Right ventricle myocardium superior (tissue), 1 donor: Measurements from ENCODE around the gene DPH7. TPM values are rescaled to one million over a fixed set of nuclear protein-coding genes. Genes with fewer than 3 reads are reported as not detected.
A peak's percentile ranks its signal among the peaks of the same experiment; 100 is the strongest.
"Not testable (repeated sequence)": the region's sequence is repeated elsewhere in the genome, so short reads cannot be mapped to it uniquely, and the experiment has no call there.

Source experiments
- ATAC-seq: fragments of 200-7000 bp; cut with Tn5 transposase; one replicate; pipeline ENCODE4 v1.9.1; 2020; ENCODE audit warnings: mild to moderate bottlenecking; ENCODE audit not compliant: poor library complexity
- DNase-seq: peaks from one replicate; pipeline ENCODE4 v3.0.0-alpha.2; 2020
- intact Hi-C: fragments of 100-400 bp; cut with DNase I; formaldehyde crosslinking; loops from one replicate; pipeline ENCODE4 v1.11.2; 2022
- total RNA-seq: library from RNA; stranded (reverse); fragmentation: NEBNext Ultra II Directional; extraction: Animal tissue kit (Norgen Biotek cat#: 25700); gene quantifications from one replicate; pipeline ENCODE4 v1.2.1, GENCODE V29; 2021
- donor health status: DM: no; HTN: yes; CAD: no; lungs with severe emphysema.

The DPH7 gene
- total RNA-seq, 1 donor from 2014 or later = 18.6 TPM

- DNase-seq, ATAC-seq, intact Hi-C loops: not testable (repeated sequence)
These were observed 45.7 kb downstream of the DPH7 start for GRCh38 chr9:137532891-137533468.

- ATAC-seq = no peak
- no peak for DNase-seq
- intact Hi-C loops = no loop called here
These were observed 47.5 kb downstream of the DPH7 start for GRCh38 chr9:137531099-137531765.

- no peak for ATAC-seq
These were observed 48.4 kb downstream of the DPH7 start for GRCh38 chr9:137530331-137530730.

GRCh38 chr9:137524981-137525317, 53.8 kb downstream of the DPH7 start:
- intact Hi-C loops = loop anchor here (10.0 kb wide), 1 partner anchor 230 kb away; no protein-coding TSS in a partner anchor
- DNase-seq (peak; percentile 15), ATAC-seq (no peak)

More at GRCh38 chr9:137530331-137530730, 48.4 kb downstream of the DPH7 start:
- intact Hi-C loops = no loop called here
- DNase-seq = no peak

GRCh38 chr9:137524161-137524980, 54.4 kb downstream of the DPH7 start:
- intact Hi-C loops = loop anchor here (10.0 kb wide), 1 partner anchor 230 kb away; no protein-coding TSS in a partner anchor
- no peak for ATAC-seq
- peak; percentile 14 for DNase-seq

GRCh38 chr9:137522746-137523455, 55.8 kb downstream of the DPH7 start:
- ATAC-seq = no peak
- intact Hi-C loops = loop anchor here (10.0 kb wide), 1 partner anchor 228 kb away; no protein-coding TSS in a partner anchor
- DNase-seq = peak; percentile 24

- intact Hi-C loops = loop anchor here (10.0 kb wide), 1 partner anchor 227 kb away; no protein-coding TSS in a partner anchor
- ATAC-seq (no peak), DNase-seq (no peak)
These were observed 57.2 kb downstream of the DPH7 start for GRCh38 chr9:137521405-137521985.

- intact Hi-C loops = loop anchor here (10.0 kb wide), 1 partner anchor 226 kb away; no protein-coding TSS in a partner anchor
- DNase-seq (no peak), ATAC-seq (no peak)
These were observed 57.9 kb downstream of the DPH7 start for GRCh38 chr9:137520614-137521404.

GRCh38 chr9:137519553-137519952, 59.2 kb downstream of the DPH7 start:
- DNase-seq = no peak
- intact Hi-C loops = no loop called here

GRCh38 chr9:137518661-137519459, 59.9 kb downstream of the DPH7 start:
- DNase-seq, intact Hi-C loops: not testable (repeated sequence)

More at GRCh38 chr9:137519553-137519952, 59.2 kb downstream of the DPH7 start:
- ATAC-seq = no peak

GRCh38 chr9:137516144-137516917, 62.4 kb downstream of the DPH7 start:
- DNase-seq = no peak
- no peak for ATAC-seq
- intact Hi-C loops = no loop called here

More at GRCh38 chr9:137518661-137519459, 59.9 kb downstream of the DPH7 start:
- not testable (repeated sequence) for ATAC-seq

- DNase-seq = no peak
- ATAC-seq = no peak
- intact Hi-C loops = no loop called here
These were observed 63.4 kb downstream of the DPH7 start for GRCh38 chr9:137515338-137515724.

GRCh38 chr9:137514691-137515337, 63.9 kb downstream of the DPH7 start:
- DNase-seq = no peak
- intact Hi-C loops = no loop called here
- ATAC-seq = no peak

- ATAC-seq, intact Hi-C loops, DNase-seq: not testable (repeated sequence)
These were observed 64.7 kb downstream of the DPH7 start for GRCh38 chr9:137513801-137514570.

GRCh38 chr9:137513136-137513535, 65.6 kb downstream of the DPH7 start:
- ATAC-seq, DNase-seq, intact Hi-C loops: not testable (repeated sequence)
